Measurements from ENCODE around the gene STIP1.

Gene STIP1

DNA sequence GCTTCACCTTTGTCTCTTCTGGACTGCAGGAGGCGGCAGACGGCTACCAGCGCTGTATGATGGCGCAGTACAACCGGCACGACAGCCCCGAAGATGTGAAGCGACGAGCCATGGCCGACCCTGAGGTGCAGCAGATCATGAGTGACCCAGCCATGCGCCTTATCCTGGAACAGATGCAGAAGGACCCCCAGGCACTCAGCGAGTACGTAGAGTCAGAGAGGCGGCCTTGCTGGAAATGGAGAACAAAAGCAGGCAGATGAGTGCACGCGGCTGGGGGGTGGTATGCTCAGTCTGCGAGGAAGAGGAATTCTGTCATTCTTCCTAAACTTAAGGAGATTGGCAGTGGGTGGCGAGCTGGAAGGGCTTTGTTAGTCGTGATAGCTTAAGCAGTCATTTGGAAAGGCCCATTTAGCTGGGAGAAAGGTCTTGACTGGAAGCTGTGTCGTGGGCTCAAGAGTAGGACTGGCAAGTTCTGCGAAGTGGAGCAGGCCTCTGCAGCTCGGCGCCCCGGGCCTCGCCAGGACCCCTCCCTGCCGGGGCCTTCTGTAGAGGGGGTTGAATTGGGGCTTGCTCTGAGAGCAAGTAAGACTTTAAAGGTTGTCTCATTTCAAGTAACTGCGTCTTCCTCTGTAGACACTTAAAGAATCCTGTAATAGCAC, 17.6 kb downstream of the STIP1 start:
- DNase-seq: no peak

- no peak for DNase-seq
Measured at GRCh38 chr11:64204080-64204440, 18.1 kb downstream of the STIP1 start.

GRCh38 chr11:64204464-64204989, 18.6 kb downstream of the STIP1 start:
- DNase-seq: peak; percentile 93

DNA sequence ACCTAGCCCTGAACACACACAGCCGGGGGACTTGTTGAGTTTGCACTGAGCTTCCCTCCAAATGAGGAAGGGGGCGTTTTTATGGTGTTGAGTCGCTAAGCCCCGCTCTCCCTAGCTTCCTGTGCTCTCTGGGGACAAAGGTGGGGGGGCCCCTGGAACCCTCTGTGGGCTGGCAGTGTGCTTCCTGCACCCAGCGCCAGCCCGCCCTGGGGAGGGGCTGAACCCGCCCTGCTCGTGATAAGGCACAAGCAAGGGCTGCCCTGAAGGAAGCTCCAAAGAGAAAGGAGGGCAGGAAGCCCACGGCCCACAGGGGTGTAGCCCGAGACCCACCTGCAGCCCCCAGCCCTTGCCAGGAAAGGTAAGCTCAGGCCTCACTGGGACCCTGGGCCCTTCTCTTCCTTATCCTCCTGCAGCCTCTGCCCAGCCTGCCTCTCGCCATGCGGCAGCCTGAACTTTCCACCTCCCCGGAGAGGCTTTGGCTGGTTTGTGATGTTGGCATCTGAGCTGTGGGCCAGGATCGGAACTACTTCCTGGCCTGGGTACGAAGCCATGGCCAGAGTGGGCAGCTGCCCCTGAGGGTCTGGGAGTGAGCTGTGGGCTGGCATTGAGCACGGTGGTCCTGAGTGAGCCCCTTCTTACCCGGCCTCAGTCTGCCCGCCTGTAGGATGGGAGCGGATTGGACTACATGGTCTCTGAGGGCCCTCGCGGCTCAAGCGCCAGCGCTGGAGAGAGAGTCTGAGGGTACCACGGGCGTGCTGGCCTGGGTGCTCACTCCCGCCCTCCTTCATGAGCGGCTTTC, 20.7 kb downstream of the STIP1 start, which contains the start of gene FERMT3:
FERMT3 (plus strand) TSS at position 265 of the 799 bp plus-strand sequence. CDS start 644 bp downstream, outside the sequence.
- no peak for DNase-seq

DNA sequence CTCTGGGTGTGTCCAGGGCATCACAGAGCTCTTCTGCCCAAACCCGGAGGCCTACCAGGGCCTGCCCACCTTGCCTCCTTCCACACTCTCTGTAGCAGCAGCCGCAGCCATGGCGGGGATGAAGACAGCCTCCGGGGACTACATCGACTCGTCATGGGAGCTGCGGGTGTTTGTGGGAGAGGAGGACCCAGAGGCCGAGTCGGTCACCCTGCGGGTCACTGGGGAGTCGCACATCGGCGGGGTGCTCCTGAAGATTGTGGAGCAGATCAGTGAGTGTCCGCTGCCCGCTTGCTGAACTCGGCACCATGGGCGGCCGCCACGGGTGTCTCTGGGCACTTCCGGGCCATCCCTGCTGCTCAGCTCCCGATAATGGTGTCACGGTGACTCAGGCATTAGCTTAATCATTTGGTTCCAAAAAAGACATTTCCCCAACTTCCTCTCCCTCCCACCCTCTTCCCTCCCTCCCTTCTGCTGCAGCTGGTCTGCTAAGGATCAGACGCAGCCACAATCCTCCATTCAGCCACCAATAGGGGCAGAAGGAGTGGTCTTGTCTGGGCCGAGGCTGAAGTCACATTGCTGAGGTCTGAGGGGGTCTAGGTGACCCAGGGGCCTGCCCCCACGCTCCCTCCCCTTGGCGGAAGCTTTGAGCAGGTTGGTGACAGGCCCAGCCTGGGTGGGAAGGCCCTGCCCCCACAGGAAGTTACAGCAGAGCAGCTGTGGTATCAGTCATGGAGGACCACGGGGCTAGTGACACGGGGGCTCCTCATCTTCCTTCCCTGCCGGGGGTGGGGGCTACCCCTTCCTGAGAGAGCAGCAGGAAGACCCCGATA, 21.5 kb downstream of the STIP1 start:
- no peak for DNase-seq

- no peak for DNase-seq
Measured at GRCh38 chr11:64208086-64208795, 22.3 kb downstream of the STIP1 start.

GRCh38 chr11:64208796-64209562, 23.0 kb downstream of the STIP1 start:
- no peak for DNase-seq

- DNase-seq: no peak
Measured at GRCh38 chr11:64209563-64209843, 23.5 kb downstream of the STIP1 start.

DNA sequence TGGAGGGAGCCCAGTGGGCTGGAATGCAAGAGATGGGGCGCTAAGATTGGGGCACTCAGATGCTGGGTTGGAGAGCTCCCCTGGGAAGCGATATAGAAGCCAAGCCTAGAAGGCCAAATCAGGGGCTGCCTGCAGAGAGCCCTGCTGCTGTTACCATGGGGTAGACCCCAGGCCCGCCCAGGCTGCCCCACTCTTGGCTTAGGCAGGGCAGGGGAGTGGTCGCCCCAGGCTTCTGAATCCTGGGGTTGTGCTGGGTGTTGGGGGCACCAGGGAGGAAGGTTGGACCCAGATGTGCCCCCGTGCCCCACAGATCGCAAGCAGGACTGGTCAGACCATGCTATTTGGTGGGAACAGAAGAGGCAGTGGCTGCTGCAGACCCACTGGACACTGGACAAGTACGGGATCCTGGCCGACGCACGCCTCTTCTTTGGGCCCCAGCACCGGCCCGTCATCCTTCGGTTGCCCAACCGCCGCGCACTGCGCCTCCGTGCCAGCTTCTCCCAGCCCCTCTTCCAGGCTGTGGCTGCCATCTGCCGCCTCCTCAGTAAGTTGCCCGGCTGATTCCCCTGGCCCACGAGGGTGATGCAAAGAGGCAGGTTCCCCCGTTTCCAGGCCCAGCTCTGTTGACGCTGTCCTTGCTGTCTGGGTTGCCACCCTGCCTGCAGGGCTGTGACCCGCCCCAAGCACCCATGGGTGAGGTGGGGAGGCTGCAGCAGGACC, 24.5 kb downstream of the STIP1 start:
- no peak for DNase-seq

- no peak for DNase-seq
Measured at GRCh38 chr11:64211181-64211872, 25.4 kb downstream of the STIP1 start.

- no peak for DNase-seq
Measured at GRCh38 chr11:64216879-64217278, 30.9 kb downstream of the STIP1 start.

DNA sequence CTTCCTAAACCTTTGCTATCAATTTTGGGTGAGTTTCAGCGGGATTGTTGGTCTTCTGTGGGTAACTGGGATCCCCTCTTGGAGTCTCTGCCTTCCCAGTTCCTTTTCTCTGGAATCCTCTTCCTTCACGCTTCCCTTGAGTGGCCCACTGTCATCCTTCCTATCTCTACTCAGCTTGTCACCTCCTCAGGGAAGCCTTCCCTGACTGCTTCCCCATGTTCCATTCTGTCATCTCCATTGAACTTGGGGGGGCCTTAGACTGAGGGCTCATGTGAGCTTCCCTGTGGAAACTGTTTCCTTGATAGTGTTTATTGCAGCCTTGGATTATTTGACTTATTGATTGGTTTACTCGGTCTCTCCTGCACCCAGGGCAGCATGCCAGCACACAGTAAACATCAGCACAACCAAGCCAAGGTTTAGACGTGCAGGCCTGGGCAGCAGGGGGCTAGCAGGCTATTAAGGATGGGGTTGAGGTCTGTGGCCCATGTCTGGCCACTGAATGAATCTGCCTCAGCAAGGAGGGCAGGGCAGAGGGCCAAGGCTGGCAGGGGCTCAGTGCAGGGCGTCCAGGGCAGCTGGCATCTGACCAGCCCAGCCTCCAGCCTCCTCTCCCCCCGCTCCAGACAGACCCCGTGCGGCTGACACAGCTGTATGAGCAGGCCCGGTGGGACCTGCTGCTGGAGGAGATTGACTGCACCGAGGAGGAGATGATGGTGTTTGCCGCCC, 32.8 kb downstream of the STIP1 start:
- DNase-seq: no peak

GRCh38 chr11:64219354-64219684, 33.3 kb downstream of the STIP1 start:
- no peak for DNase-seq

- DNase-seq: no peak
Measured at GRCh38 chr11:64219755-64220154, 33.8 kb downstream of the STIP1 start.

DNA sequence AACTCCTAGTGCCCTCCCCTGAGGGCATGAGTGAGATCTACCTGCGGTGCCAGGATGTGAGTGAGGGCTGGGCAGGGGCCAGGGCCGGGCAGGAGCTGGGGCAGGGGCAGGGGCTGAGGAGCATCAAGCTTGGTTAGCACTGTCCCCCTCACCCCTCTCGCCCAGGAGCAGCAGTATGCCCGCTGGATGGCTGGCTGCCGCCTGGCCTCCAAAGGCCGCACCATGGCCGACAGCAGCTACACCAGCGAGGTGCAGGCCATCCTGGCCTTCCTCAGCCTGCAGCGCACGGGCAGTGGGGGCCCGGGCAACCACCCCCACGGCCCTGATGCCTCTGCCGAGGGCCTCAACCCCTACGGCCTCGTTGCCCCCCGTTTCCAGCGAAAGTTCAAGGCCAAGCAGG, 34.3 kb downstream of the STIP1 start:
- no peak for DNase-seq

DNA sequence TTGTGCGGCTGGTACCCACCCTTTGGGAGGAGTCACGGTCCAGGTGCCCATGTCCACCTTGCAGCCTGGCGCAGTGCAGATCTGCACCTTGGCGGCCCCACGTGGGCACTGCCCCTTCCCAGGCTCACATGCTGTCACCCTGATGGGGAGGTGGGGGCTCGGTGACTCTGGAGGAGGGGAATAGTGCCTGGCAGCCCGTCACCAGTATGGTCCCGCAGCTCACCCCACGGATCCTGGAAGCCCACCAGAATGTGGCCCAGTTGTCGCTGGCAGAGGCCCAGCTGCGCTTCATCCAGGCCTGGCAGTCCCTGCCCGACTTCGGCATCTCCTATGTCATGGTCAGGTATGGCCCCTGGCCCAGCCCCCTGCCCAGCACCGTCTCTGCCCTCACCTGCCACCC, 34.8 kb downstream of the STIP1 start:
- DNase-seq: no peak

DNA sequence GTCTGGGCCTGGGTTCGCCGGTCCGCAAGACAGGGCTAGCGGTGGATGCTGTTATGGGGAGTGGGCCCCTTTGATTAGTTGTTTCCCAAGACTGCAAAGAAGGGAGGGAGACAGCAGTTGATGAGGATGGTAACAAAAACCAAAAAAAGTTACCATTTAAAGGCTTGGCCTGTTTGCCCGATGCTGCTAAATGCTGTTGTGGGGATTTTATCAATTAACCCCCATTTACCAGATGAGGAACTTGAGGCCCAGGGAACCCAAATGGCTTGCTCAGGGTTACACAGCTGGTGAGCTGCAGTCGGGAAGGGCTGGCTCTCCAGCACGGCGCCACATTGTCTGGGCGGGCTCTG, 36.7 kb downstream of the STIP1 start:
- no peak for DNase-seq

DNA sequence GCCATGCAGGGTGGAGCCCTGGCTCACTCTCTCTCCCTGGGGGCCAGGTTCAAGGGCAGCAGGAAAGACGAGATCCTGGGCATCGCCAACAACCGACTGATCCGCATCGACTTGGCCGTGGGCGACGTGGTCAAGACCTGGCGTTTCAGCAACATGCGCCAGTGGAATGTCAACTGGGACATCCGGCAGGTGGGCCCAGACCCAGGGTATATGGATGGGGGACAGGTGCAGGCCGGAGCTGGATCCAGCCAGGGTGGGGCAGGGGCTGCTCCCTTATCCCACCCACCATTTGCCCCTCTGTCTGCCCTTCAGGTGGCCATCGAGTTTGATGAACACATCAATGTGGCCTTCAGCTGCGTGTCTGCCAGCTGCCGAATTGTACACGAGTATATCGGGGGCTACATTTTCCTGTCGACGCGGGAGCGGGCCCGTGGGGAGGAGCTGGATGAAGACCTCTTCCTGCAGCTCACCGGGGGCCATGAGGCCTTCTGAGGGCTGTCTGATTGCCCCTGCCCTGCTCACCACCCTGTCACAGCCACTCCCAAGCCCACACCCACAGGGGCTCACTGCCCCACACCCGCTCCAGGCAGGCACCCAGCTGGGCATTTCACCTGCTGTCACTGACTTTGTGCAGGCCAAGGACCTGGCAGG, 37.2 kb downstream of the STIP1 start:
- DNase-seq: no peak

DNA sequence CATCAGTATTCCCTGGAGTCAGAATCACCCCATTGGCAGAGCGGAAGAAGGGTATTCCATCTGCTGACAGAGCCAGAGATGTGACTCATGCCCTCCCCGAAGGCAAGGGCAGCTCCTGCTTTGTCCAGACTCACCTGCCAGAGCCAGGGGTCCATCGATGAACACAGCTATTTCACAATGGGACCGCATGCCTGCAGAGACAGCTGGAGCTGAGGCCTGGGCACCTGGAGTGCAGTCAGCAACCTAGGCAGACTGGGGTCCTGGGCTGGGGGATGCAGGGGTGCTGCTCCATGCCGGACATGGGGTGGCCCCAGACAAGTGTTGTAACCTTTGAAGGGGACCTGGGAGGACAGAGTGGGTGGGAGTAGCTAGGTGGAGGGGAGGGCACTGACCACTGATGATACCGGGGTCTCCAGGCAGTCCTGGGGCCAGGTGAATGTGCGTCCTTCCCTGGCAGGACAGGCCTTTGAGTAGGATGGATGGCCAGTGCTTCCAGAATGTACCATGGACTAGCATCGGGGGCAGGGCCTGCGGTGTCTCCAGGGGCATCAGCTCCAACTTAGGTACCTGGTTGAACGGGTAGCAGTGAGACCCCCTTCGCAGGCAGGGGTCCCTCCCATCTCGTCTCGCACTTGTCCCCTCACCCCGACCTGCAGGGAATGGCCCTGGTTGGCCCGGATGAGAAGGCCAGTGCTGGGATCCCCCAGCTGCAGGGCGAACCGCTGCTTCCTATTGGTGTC, 38.4 kb downstream of the STIP1 start:
- DNase-seq: no peak

Data from DMS79 (cell line).